ENCODE measurements around the gene RNF180.

GRCh38 chr5:64209353-64209752 lies 43.7 kb downstream of the RNF180 start:
- TF ChIP-seq CTCF (IDR thresholded peaks at IDR 0.05 in 4 of 5, conservative IDR thresholded peaks at IDR 0.05 in 1 of 5) = no peak
- TF ChIP-seq POLR2A (IDR thresholded peaks at IDR 0.05) = no peak
